A549 (cell line): Measurements from ENCODE around the gene SLC16A5. TPM values are rescaled to one million over a fixed set of nuclear protein-coding genes. Genes with fewer than 3 reads are reported as not detected.
"Not testable (repeated sequence)": the region's sequence is repeated elsewhere in the genome, so short reads cannot be mapped to it uniquely, and the experiment has no call there.

Source experiments
- ATAC-seq, 2 experiments: fragments of 200-7000 bp in 1 of 2; fragments of >200 bp in 1 of 2; cut with Nextera tagmentation in 1 of 2; cut with Tn5 transposase in 1 of 2; 3 replicates each; pipeline versions ENCODE4 v1.8.0 to v1.9.1; 2018 to 2020; ENCODE audit warnings: mild to moderate bottlenecking in 1 of 2, moderate library complexity in 1 of 2
- CTCF ChIA-PET: fragments of 300-600 bp; sonication (Branson Sonifier 250); formaldehyde crosslinking; extraction: SDS; loops from one replicate; lab custom pipeline; 2021; ENCODE audit warnings: antibody characterized with exemption, inconsistent platforms; lab: Yijun Ruan, JAX
- POLR2A ChIA-PET: fragments of 350-600 bp; formaldehyde crosslinking; extraction: SDS; loops from one replicate; lab custom pipeline; 2021; ENCODE audit warnings: antibody characterized with exemption, inconsistent platforms; lab: Yijun Ruan, JAX
- DNase-seq, 2 experiments: peaks; one replicate each; pipeline versions ENCODE4 v3.0.0 to v3.0.0-alpha.2; 2011 to 2016; ENCODE audit warnings: low read depth in 1 of 2, low spot score in 1 of 2
- FAIRE-seq: peaks from 2 replicates; lab custom pipeline; 2011; peaks lifted over from hg19 to GRCh38; lab: Jason Lieb, UNC
- H3K27ac ChIP-seq, 2 experiments: fragments of >200 bp; sonication (Bioruptor Twin); formaldehyde crosslinking; 3 replicates each; pipeline ENCODE4 v1.5.1; 2016 to 2017
- H3K4me1 ChIP-seq: fragments of >200 bp; sonication (Bioruptor Twin); formaldehyde crosslinking; 3 replicates; pipeline ENCODE4 v1.6.1; 2016
- H3K4me2 ChIP-seq: fragments of >200 bp; sonication (Bioruptor Twin); formaldehyde crosslinking; 3 replicates; pipeline ENCODE4 v1.6.1; 2016
- H3K4me3 ChIP-seq: fragments of >200 bp; sonication (Bioruptor Twin); formaldehyde crosslinking; 3 replicates; pipeline ENCODE4 v1.5.1; 2016
- H3K9me3 ChIP-seq: fragments of >200 bp; sonication (Bioruptor Twin); formaldehyde crosslinking; 3 replicates; pipeline ENCODE4 v1.6.1; 2016
- ATOH8 ChIP-seq: fragments of 250-450 bp; sonication (Bioruptor Pico); IDR thresholded peaks from 2 replicates; pipeline ENCODE4 v1.5.0; 2020; ENCODE audit warnings: low read depth, mild to moderate bottlenecking, moderate library complexity
- BHLHE40 ChIP-seq: IDR thresholded peaks from 2 replicates; pipeline ENCODE4 v1.6.1; 2012; ENCODE audit warnings: low read depth, low read length, inconsistent platforms
- CBX8 ChIP-seq: fragments of 200-600 bp; sonication (generic); IDR thresholded peaks from 2 replicates; pipeline ENCODE4 v1.6.1; 2016
- CHD4 ChIP-seq: fragments of 200-600 bp; sonication (generic); IDR thresholded peaks from 2 replicates; pipeline ENCODE4 v1.6.1; 2016; ENCODE audit warnings: antibody characterized with exemption, mild to moderate bottlenecking, borderline replicate concordance
- EP300 ChIP-seq, 2 experiments: fragments of >200 bp; sonication (Bioruptor Twin); formaldehyde crosslinking; IDR thresholded peaks; 2 replicates in 1 of 2; 3 replicates in 1 of 2; pipeline ENCODE4 v1.6.1; 2016 to 2017
- FOXS1 ChIP-seq: fragments of 250-450 bp; sonication (Bioruptor Pico); IDR thresholded peaks from 2 replicates; pipeline ENCODE4 v1.5.0; 2020; ENCODE audit warnings: mild to moderate bottlenecking, moderate library complexity
- HMGXB4 ChIP-seq: fragments of 250-450 bp; sonication (Bioruptor Pico); IDR thresholded peaks from 2 replicates; pipeline ENCODE4 v1.5.0; 2021; ENCODE audit warnings: mild to moderate bottlenecking, moderate library complexity, borderline replicate concordance
- HOXA7 ChIP-seq: fragments of 250-450 bp; sonication (Bioruptor Pico); IDR thresholded peaks from 2 replicates; pipeline ENCODE4 v1.5.0; 2020; ENCODE audit warnings: mild to moderate bottlenecking, moderate library complexity
- HOXB13 ChIP-seq: fragments of 250-450 bp; sonication (Bioruptor Pico); IDR thresholded peaks from 2 replicates; pipeline ENCODE4 v1.5.0; 2020; ENCODE audit warnings: low read depth, mild to moderate bottlenecking, moderate library complexity
- JUN ChIP-seq, 2 experiments: fragments of >200 bp; sonication (Bioruptor Twin); formaldehyde crosslinking; IDR thresholded peaks; 2 replicates in 1 of 2; 3 replicates in 1 of 2; pipeline ENCODE4 v1.6.1; 2016 to 2017
- KDM5A ChIP-seq: fragments of 200-600 bp; sonication (generic); IDR thresholded peaks from 2 replicates; pipeline ENCODE4 v1.6.1; 2016; ENCODE audit warnings: antibody characterized with exemption, mild to moderate bottlenecking
- MAX ChIP-seq: IDR thresholded peaks from 2 replicates; pipeline ENCODE4 v1.6.1; 2012
- MAZ ChIP-seq: fragments of 150-350 bp; IDR thresholded peaks from 2 replicates; pipeline ENCODE4 v1.6.1; 2014; ENCODE audit warnings: antibody characterized with exemption, low read depth, low read length, borderline replicate concordance
- NFE2L2 ChIP-seq: fragments of 150-350 bp; conservative IDR thresholded peaks from 2 replicates; pipeline ENCODE4 v1.6.1; 2014; ENCODE audit warnings: low read length
- PBX3 ChIP-seq: IDR thresholded peaks from 2 replicates; pipeline ENCODE4 v1.6.1; 2012
- PHF8 ChIP-seq: fragments of 200-600 bp; sonication (generic); IDR thresholded peaks from 2 replicates; pipeline ENCODE4 v1.6.1; 2016; ENCODE audit warnings: low read depth, mild to moderate bottlenecking, antibody characterized with exemption, moderate library complexity, borderline replicate concordance
- POLR2A ChIP-seq: IDR thresholded peaks from 2 replicates; pipeline ENCODE4 v1.6.1; 2012; ENCODE audit warnings: mild to moderate bottlenecking, low read length
- POLR2AphosphoS2 ChIP-seq: conservative IDR thresholded peaks from 2 replicates; pipeline ENCODE4 v1.6.1; 2012; ENCODE audit warnings: low read length, improper control_type of control experiment, inconsistent platforms
- RCOR1 ChIP-seq: fragments of 150-350 bp; IDR thresholded peaks from 2 replicates; pipeline ENCODE4 v1.6.1; 2014; ENCODE audit warnings: antibody characterized with exemption, low read length, low read depth
- TFCP2L1 ChIP-seq: fragments of 250-450 bp; sonication (Bioruptor Pico); IDR thresholded peaks from 2 replicates; pipeline ENCODE4 v1.5.0; 2021; ENCODE audit warnings: mild to moderate bottlenecking
- TP53 ChIP-seq: fragments of 250-450 bp; sonication (Bioruptor Pico); IDR thresholded peaks from 2 replicates; pipeline ENCODE4 v1.5.0; 2021; ENCODE audit warnings: mild to moderate bottlenecking, moderate library complexity
- ZC3H11A ChIP-seq: fragments of 450-650 bp; IDR thresholded peaks from 2 replicates; pipeline ENCODE4 v1.6.1; 2014; ENCODE audit warnings: antibody characterized with exemption, mild to moderate bottlenecking
- ZFP36 ChIP-seq: fragments of 450-650 bp; IDR thresholded peaks from 2 replicates; pipeline ENCODE4 v1.6.1; 2014; ENCODE audit warnings: borderline replicate concordance; ENCODE audit not compliant: partially characterized antibody
- WGBS: methylation state at CpG from one replicate; pipeline ENCODE4 v1.1.6; 2017; ENCODE audit errors: missing lambda C conversion rate; 5-methylcytosine and 5-hydroxymethylcytosine counted together
- polyA plus RNA-seq, 4 experiments: library from polyadenylated mRNA; depleted of rRNA in 3 of 4; stranded (reverse); fragments of >200 nt; fragmentation: RNase III in 1 of 4; extraction: RNeasy Plus Mini Kit Qiagen cat#74134 plus additional on column Dnase treatment in 1 of 4; gene quantifications; 2 replicates in 3 of 4; 3 replicates in 1 of 4; pipeline ENCODE4 v1.2.3, GENCODE V29; 2011 to 2017
- TF ChIP-seq, protein P1 (sequence below): fragments of 150-350 bp; IDR thresholded peaks from 2 replicates; pipeline ENCODE4 v1.6.1; 2014; ENCODE audit warnings: low read depth, mild to moderate bottlenecking, low read length
- TF ChIP-seq, protein P2 (sequence below): fragments of >200 bp; sonication (Bioruptor Twin); formaldehyde crosslinking; IDR thresholded peaks from 3 replicates; pipeline ENCODE4 v1.5.1; 2016
- TF ChIP-seq, protein P3 (sequence below): fragments of >200 bp; sonication (Bioruptor Twin); formaldehyde crosslinking; IDR thresholded peaks from 3 replicates; pipeline ENCODE4 v1.6.1; 2016

Gene SLC16A5
- polyA plus RNA-seq, 2 of the 4 experiments (the other 2 are of a cell fraction): 19.0 to 27.2 TPM

GRCh38 chr17:75137762-75138161 is 50.0 kb downstream of the SLC16A5 start:
- ChIA-PET POLR2A (interaction anchor here (0.7 to 1.7 kb wide), 2 partner anchors 17 to 39 kb away, joined by 5 to 10 read pairs; partner anchors contain the start of gene JPT1), CTCF (interaction anchor here (0.7 to 62.2 kb wide), 8 partner anchors 10 to 218 kb away, joined by 3 to 3429 read pairs (median 5); partner anchors contain the start of genes ARMC7, ATP5PD, KCTD2 and SLC16A5)
- not testable (repeated sequence) for DNase-seq, H3K4me1 ChIP-seq, H3K4me3 ChIP-seq, H3K9me3 ChIP-seq, H3K4me2 ChIP-seq, ATAC-seq, FAIRE-seq, H3K27ac ChIP-seq
- WGBS: 92% methylated on average over 9 of the region's 9 CpGs

DNA sequence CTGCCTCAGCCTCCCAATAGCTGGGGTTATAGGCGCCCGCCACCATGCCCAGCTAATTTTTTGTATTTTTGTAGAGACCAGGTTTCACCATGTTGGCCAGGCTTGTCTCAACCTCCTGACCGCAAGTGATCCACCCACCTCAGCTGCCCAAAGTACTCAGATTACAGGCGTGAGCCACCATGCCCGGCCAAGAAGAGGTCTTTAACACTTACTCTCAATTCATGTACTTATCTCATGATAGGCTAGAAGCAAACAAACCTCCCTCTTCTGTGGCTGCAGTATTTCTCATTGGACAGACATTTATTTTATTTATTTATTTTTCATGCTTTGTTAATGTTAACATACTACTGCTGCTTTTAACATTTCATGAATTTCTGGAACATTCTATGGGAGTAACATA is 50.8 kb downstream of the SLC16A5 start:
- CTCF ChIA-PET: interaction anchor here (1.0 to 62.2 kb wide), 7 partner anchors 7 to 185 kb away, joined by 3 to 3429 read pairs (median 5); partner anchors contain the start of genes ARMC7, ATP5PD, KCTD2 and NT5C

DNA sequence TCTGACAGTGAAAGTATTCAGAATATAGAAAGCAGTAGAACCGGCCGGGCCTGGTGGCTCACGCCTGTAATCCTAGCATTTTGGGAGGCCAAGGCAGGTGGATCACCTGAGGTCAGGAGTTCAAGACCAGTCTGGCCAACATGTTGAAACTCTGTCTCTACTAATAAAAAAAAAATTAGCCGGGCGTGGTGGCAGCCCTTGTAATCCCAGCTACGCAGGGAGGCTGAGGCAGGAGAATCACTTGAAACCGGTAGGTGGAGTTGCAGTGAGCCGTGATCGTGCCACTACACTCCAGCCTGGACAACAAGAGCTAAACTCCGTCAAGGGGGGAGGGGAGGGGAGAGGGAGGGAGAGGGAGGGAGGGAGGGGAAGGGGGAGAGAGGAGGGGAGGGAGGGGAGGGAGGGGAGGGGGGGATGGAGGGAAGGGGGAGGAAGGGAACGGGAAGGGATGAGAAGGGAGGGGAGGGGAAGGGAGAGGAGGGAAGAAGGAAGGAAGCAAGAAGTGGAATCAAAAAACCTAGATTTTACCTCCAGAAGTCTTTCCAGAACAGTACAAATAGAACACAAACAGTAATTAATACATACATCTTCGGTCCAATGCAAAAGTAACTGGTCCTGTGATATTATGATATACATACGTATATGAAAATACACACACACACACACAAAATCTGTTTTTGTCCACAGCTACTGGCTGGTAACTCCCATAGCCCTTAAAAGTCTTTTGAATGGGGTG is 54.6 kb downstream of the SLC16A5 start:
- no peak for FAIRE-seq
- no peak for TF ChIP-seq CBX8
- TF ChIP-seq, protein P1, sequence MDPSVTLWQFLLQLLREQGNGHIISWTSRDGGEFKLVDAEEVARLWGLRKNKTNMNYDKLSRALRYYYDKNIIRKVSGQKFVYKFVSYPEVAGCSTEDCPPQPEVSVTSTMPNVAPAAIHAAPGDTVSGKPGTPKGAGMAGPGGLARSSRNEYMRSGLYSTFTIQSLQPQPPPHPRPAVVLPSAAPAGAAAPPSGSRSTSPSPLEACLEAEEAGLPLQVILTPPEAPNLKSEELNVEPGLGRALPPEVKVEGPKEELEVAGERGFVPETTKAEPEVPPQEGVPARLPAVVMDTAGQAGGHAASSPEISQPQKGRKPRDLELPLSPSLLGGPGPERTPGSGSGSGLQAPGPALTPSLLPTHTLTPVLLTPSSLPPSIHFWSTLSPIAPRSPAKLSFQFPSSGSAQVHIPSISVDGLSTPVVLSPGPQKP: no peak
- no peak for TF ChIP-seq PBX3
- no peak for TF ChIP-seq HOXA7
- no peak for TF ChIP-seq RCOR1
- TF ChIP-seq CHD4: no peak
- TF ChIP-seq MAX: no peak
- TF ChIP-seq, protein P2, sequence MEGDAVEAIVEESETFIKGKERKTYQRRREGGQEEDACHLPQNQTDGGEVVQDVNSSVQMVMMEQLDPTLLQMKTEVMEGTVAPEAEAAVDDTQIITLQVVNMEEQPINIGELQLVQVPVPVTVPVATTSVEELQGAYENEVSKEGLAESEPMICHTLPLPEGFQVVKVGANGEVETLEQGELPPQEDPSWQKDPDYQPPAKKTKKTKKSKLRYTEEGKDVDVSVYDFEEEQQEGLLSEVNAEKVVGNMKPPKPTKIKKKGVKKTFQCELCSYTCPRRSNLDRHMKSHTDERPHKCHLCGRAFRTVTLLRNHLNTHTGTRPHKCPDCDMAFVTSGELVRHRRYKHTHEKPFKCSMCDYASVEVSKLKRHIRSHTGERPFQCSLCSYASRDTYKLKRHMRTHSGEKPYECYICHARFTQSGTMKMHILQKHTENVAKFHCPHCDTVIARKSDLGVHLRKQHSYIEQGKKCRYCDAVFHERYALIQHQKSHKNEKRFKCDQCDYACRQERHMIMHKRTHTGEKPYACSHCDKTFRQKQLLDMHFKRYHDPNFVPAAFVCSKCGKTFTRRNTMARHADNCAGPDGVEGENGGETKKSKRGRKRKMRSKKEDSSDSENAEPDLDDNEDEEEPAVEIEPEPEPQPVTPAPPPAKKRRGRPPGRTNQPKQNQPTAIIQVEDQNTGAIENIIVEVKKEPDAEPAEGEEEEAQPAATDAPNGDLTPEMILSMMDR: no peak
- no peak for TF ChIP-seq HOXB13 (CRISPR knock-in tag)
- TF ChIP-seq TFCP2L1 (CRISPR knock-in tag): no peak
- TF ChIP-seq POLR2A: no peak

More for the DNA sequence above, 50.8 kb downstream of the SLC16A5 start:
- no peak for DNase-seq
- POLR2A ChIA-PET: interaction anchor here (0.6 to 1.4 kb wide), 2 partner anchors 16 to 31 kb away, joined by 3 to 4 read pairs; no protein-coding TSS in a partner anchor
- Histone ChIP-seq H3K4me2 (no peak overlapping the region), H3K9me3 (no peaks in the 10 kb centered on the region), H3K4me1 (no peaks in the 10 kb centered on the region), H3K27ac (no peak overlapping the region), H3K4me3 (no peak overlapping the region)
- ATAC-seq: no peak
- no peak for FAIRE-seq
- 93% methylated on average over 5 of the region's 5 CpGs for WGBS
- TF ChIP-seq BHLHE40 (no peak), KDM5A (no peak), NFE2L2 (no peak), PHF8 (no peak), JUN (IDR thresholded peaks at IDR 0.05) (no peak), POLR2AphosphoS2 (no peak), ATOH8 (CRISPR knock-in tag) (no peak), CHD4 (no peak), TP53 (CRISPR knock-in tag) (no peak), EP300 (IDR thresholded peaks at IDR 0.05) (no peak), FOXS1 (CRISPR knock-in tag) (no peak), HMGXB4 (CRISPR knock-in tag) (no peak), ZFP36 (no peak), ZC3H11A (no peak), MAZ (no peak)
- TF ChIP-seq, protein P3, sequence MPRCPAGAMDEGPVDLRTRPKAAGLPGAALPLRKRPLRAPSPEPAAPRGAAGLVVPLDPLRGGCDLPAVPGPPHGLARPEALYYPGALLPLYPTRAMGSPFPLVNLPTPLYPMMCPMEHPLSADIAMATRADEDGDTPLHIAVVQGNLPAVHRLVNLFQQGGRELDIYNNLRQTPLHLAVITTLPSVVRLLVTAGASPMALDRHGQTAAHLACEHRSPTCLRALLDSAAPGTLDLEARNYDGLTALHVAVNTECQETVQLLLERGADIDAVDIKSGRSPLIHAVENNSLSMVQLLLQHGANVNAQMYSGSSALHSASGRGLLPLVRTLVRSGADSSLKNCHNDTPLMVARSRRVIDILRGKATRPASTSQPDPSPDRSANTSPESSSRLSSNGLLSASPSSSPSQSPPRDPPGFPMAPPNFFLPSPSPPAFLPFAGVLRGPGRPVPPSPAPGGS: no peak

More for the DNA sequence above, 54.6 kb downstream of the SLC16A5 start:
- ChIA-PET POLR2A (no interaction called here), CTCF (interaction anchor here (0.7 to 62.2 kb wide), 5 partner anchors 11 to 59 kb away, joined by 3 to 3429 read pairs (median 24); partner anchors contain the start of genes ARMC7, ATP5PD, KCTD2 and NT5C)
- Histone ChIP-seq H3K27ac (no peak overlapping the region), H3K9me3 (no peaks in the 10 kb centered on the region), H3K4me2 (no peak overlapping the region), H3K4me1 (no peaks in the 10 kb centered on the region), H3K4me3 (no peak overlapping the region)
- no peak for DNase-seq
- ATAC-seq: 0 out of 6 replicates have a peak, but pooled peaks of 1 of the 2 experiments have one; percentile 21
- 90% methylated on average over 12 of the region's 13 CpGs for WGBS
